IMR-90 (cell line): ENCODE data around the gene LGALS3. TPM values are rescaled to one million over a fixed set of nuclear protein-coding genes. Genes with fewer than 3 reads are reported as not detected.
A peak's percentile ranks its signal among the peaks of the same experiment; 100 is the strongest.

ENCODE experiments used
- ATAC-seq: fragments of 200-7000 bp; cut with Tn5 transposase; 2 replicates; pipeline ENCODE4 v1.9.1; 2020; ENCODE audit warnings: low read depth, mild to moderate bottlenecking, moderate library complexity
- BruUV-seq: library from RNA; stranded (reverse); fragments of 400-500 nt; replicated peaks from 2 replicates; lab custom pipeline; 2021; lab: Mats Ljungman, UMichigan
- CTCF ChIA-PET: fragments of 300-600 bp; formaldehyde crosslinking; extraction: SDS; loops from one replicate; lab custom pipeline; 2021; ENCODE audit warnings: antibody characterized with exemption; lab: Yijun Ruan, JAX
- POLR2A ChIA-PET: fragments of 300-600 bp; sonication (Branson Sonifier 250); formaldehyde crosslinking; loops from one replicate; lab custom pipeline; 2022; ENCODE audit warnings: antibody characterized with exemption; ENCODE audit not compliant: unreplicated experiment; lab: Charles Lee
- DNase-seq: peaks from one replicate; pipeline ENCODE4 v3.0.0; 2013
- H2AFZ ChIP-seq: replicated peaks from 2 replicates; pipeline ENCODE3; 2013; ENCODE audit warnings: low read length, mild to moderate bottlenecking; ENCODE audit not compliant: poor library complexity
- H2AK5ac ChIP-seq: 2 replicates; pipeline ENCODE4 v1.6.1; 2013; ENCODE audit warnings: low read depth, low read length, inconsistent platforms
- H2AK9ac ChIP-seq: replicated peaks from 2 replicates; pipeline ENCODE3; 2013; ENCODE audit warnings: mild to moderate bottlenecking, low read depth, low read length, moderate library complexity; ENCODE audit not compliant: poor library complexity
- H2BK120ac ChIP-seq: 2 replicates; pipeline ENCODE4 v1.6.1; 2013; ENCODE audit warnings: low read depth, low read length, inconsistent platforms
- H2BK15ac ChIP-seq: 3 replicates; pipeline ENCODE4 v1.6.1; 2013; ENCODE audit warnings: low read depth, low read length, inconsistent platforms
- H2BK20ac ChIP-seq: 2 replicates; pipeline ENCODE4 v1.6.1; 2013; ENCODE audit warnings: low read depth, mild to moderate bottlenecking, inconsistent platforms, low read length, moderate library complexity
- H2BK5ac ChIP-seq: 2 replicates; pipeline ENCODE4 v1.6.1; 2013; ENCODE audit warnings: mild to moderate bottlenecking, low read depth, low read length, inconsistent platforms; ENCODE audit not compliant: poor library complexity, severe bottlenecking
- H3K14ac ChIP-seq: replicated peaks from 2 replicates; pipeline ENCODE4 v1.6.1; 2013; ENCODE audit warnings: low read depth, low read length, inconsistent platforms
- H3K18ac ChIP-seq: 2 replicates; pipeline ENCODE4 v1.6.1; 2013; ENCODE audit warnings: low read depth, low read length, control low read depth
- H3K23ac ChIP-seq: 2 replicates; pipeline ENCODE4 v1.6.1; 2013; ENCODE audit warnings: low read depth, low read length, inconsistent platforms
- H3K27ac ChIP-seq: 2 replicates; pipeline ENCODE4 v1.5.1; 2013; ENCODE audit warnings: mild to moderate bottlenecking, control low read depth, low read length; ENCODE audit not compliant: insufficient read depth
- H3K27me3 ChIP-seq: 2 replicates; pipeline ENCODE4 v1.6.1; 2013; ENCODE audit warnings: low read length; ENCODE audit not compliant: control insufficient read depth, insufficient read depth
- H3K36me3 ChIP-seq: 2 replicates; pipeline ENCODE4 v1.6.1; 2013; ENCODE audit warnings: low read length, mixed read lengths; ENCODE audit not compliant: control insufficient read depth, insufficient read depth
- H3K4ac ChIP-seq: 2 replicates; pipeline ENCODE4 v1.6.1; 2013; ENCODE audit warnings: low read depth, low read length, inconsistent platforms
- H3K4me1 ChIP-seq: 2 replicates; pipeline ENCODE4 v1.6.1; 2013; ENCODE audit warnings: low read length, mixed read lengths; ENCODE audit not compliant: control insufficient read depth, insufficient read depth
- H3K4me2 ChIP-seq: 2 replicates; pipeline ENCODE4 v1.6.1; 2013; ENCODE audit warnings: low read depth, mild to moderate bottlenecking, control low read depth, low read length, moderate library complexity
- H3K4me3 ChIP-seq: 2 replicates; pipeline ENCODE4 v1.5.1; 2013; ENCODE audit warnings: low read depth, mild to moderate bottlenecking, control low read depth, low read length, moderate library complexity; ENCODE audit not compliant: insufficient read depth
- H3K56ac ChIP-seq: 2 replicates; pipeline ENCODE4 v1.6.1; 2013; ENCODE audit warnings: low read length, inconsistent platforms; ENCODE audit not compliant: insufficient read depth; ENCODE audit errors: extremely low read depth
- H3K79me1 ChIP-seq, 2 experiments: 2 replicates each; pipeline ENCODE4 v1.6.1; 2013; ENCODE audit warnings: low read length in 2 of 2, inconsistent platforms in 1 of 2, low read depth in 1 of 2
- H3K9ac ChIP-seq: 2 replicates; pipeline ENCODE4 v1.6.1; 2013; ENCODE audit warnings: low read depth, low read length, control low read depth
- H3K9me1 ChIP-seq: 2 replicates; pipeline ENCODE4 v1.6.1; 2013; ENCODE audit warnings: low read length, inconsistent platforms; ENCODE audit not compliant: insufficient read depth
- H3K9me3 ChIP-seq: 2 replicates; pipeline ENCODE4 v1.6.1; 2013; ENCODE audit warnings: low read length; ENCODE audit not compliant: control insufficient read depth, insufficient read depth
- H4K20me1 ChIP-seq: 2 replicates; pipeline ENCODE4 v1.6.1; 2013; ENCODE audit warnings: low read length, inconsistent platforms; ENCODE audit not compliant: insufficient read depth
- H4K5ac ChIP-seq: 2 replicates; pipeline ENCODE4 v1.6.1; 2013; ENCODE audit warnings: mild to moderate bottlenecking, low read depth, low read length, control low read depth
- H4K8ac ChIP-seq, 2 experiments: 2 replicates each; pipeline ENCODE4 v1.6.1; 2013; ENCODE audit warnings: low read depth in 2 of 2, low read length in 2 of 2, control low read depth in 1 of 2, inconsistent platforms in 1 of 2
- H4K91ac ChIP-seq: 2 replicates; pipeline ENCODE4 v1.6.1; 2013; ENCODE audit warnings: low read depth, low read length, inconsistent platforms; ENCODE audit not compliant: insufficient read depth
- CHD1 ChIP-seq: IDR thresholded peaks from 2 replicates; pipeline ENCODE4 v1.6.1; 2012; ENCODE audit warnings: low read depth, low read length, improper control_type of control experiment
- FOS ChIP-seq: fragments of 150-350 bp; IDR thresholded peaks from 2 replicates; pipeline ENCODE4 v1.6.1; 2016; ENCODE audit warnings: low read depth, low read length
- MXI1 ChIP-seq: IDR thresholded peaks from 2 replicates; pipeline ENCODE4 v1.6.1; 2012; ENCODE audit warnings: low read depth, mild to moderate bottlenecking, low read length, moderate library complexity, borderline replicate concordance
- POLR2A ChIP-seq: IDR thresholded peaks from 2 replicates; pipeline ENCODE4 v1.6.1; 2012; ENCODE audit warnings: mild to moderate bottlenecking, low read depth, low read length
- RAD21 ChIP-seq: IDR thresholded peaks from 2 replicates; pipeline ENCODE4 v1.6.1; 2012; ENCODE audit warnings: low read length, improper control_type of control experiment
- WGBS, 2 experiments: methylation state at CpG; one replicate each; pipeline versions ENCODE4 v1.1.5 to v1.1.7; 2013; ENCODE audit warnings: missing lambda C conversion rate in 2 of 2; ENCODE audit not compliant: insufficient read length in 1 of 2; ENCODE audit errors: extremely low coverage in 2 of 2; 5-methylcytosine and 5-hydroxymethylcytosine counted together
- dilution Hi-C: fragments of 300-500 bp; cut with HindIII; formaldehyde crosslinking; loops from one replicate; pipeline ENCODE4 v1.14.3; 2018; ENCODE audit warnings: low sequenced_read_pairs; ENCODE audit not compliant: unreplicated experiment
- in situ Hi-C: fragments of 300-500 bp; cut with MboI; formaldehyde crosslinking; loops from 3 replicates; pipeline ENCODE4 v1.14.3; 2019; ENCODE audit warnings: low sequenced_read_pairs, inconsistent platforms, mixed read lengths
- intact Hi-C: fragments of 100-400 bp; cut with micrococcal nuclease; formaldehyde crosslinking; loops from 2 replicates; pipeline ENCODE4 v1.10.0; 2022
- polyA plus RNA-seq, 3 experiments: library from polyadenylated mRNA; depleted of rRNA; stranded (reverse); fragments of >200 nt; gene quantifications; 2 replicates each; pipeline ENCODE4 v1.2.3, GENCODE V29; 2012; ENCODE audit warnings: low replicate concordance in 1 of 3
- total RNA-seq: library from RNA; depleted of rRNA; stranded (reverse); fragments of >200 nt; gene quantifications from 2 replicates; pipeline ENCODE4 v1.2.3, GENCODE V29; 2012
- TF ChIP-seq, protein P1 (sequence below): conservative IDR thresholded peaks from 2 replicates; pipeline ENCODE4 v1.5.1; 2012; ENCODE audit warnings: mild to moderate bottlenecking, low read depth, low read length, improper control_type of control experiment

LGALS3 gene
- total and polyA plus RNA-seq, 2 of the 4 experiments (the other 2 are of a cell fraction), result 84.4 to 171 TPM

DNA sequence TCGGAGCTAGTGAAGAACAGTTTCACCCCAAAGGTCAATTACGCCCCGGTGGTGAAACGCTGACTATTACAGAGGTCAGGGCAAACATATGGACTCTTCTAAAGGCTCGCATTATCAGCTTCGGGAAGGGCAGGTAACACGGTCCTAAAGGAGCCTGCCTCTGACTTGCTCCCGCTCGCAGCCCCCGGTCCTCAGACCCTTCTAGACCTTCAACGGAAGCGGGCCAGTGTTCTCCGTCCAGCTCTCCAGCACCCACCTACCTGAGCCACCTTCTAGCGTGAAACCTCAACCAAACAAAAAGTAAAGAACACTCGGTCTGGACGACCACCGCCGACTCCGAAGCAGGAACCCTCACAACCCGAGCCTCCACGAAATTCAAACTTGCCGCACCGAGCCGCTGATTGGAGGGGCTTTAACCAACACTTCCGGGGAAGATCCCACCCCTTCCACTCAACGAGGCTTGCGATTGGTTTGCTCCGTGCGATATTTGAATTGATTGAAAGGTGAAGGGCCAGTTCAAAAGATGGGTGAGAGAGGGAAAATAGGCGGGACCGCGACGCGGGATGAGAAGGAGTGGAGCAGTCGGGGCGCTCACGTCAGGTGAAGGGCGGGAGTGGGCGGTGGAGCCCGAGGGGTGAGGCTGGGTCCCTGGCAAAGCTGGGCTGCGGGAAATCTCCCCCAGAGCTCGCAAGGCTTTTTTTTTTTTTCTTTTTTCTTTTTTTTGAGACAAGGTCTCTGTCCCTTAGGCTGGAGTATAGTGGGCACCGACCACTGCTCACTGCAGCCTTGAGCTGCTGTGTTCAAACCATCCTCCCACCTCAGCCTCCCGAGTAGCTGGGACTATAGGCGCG lies 62.4 kb downstream of the LGALS3 start, which contains the start of gene DLGAP5:
DLGAP5 (minus strand) TSS at position 383 of the 851 bp plus-strand sequence. CDS start 2,406 bp downstream, outside the sequence.
- dilution Hi-C loops (no loop called here), in situ Hi-C loops (no loop called here), intact Hi-C loops (loop anchor here (1.0 kb wide), 1 partner anchor 102 kb away; no protein-coding TSS in a partner anchor)
- Histone ChIP-seq H3K4ac (peak within 1 kb of the TSS; percentile 62), H3K27me3 (no peaks in the 10 kb centered on the region), H3K9me1 (no peaks in the 10 kb centered on the region; the same call in 1 of the 2 replicates), H3K4me1 (no peaks in the 10 kb centered on the region), H3K23ac (peak within 1 kb of the TSS; percentile 53), H3K36me3 (no peaks in the 10 kb centered on the region), H2AK9ac (peak within 1 kb of the TSS; percentile 70), H3K4me2 (peak within 1 kb of the TSS; percentile 66), H2BK120ac (peak within 1 kb of the TSS; percentile 29; the same call in 1 of the 2 replicates), H2AK5ac (peak within 1 kb of the TSS; percentile 54; the same call in 1 of the 2 replicates), H4K20me1 (no peaks in the 10 kb centered on the region), H3K4me3 (peak within 1 kb of the TSS; percentile 52), H3K14ac (peak within 1 kb of the TSS; percentile 66), H2BK5ac (peak within 1 kb of the TSS; percentile 32), H3K18ac (no peak within 1 kb of the TSS), H2BK15ac (0 out of 3 replicates have a peak within 1 kb of the TSS, but pooled peaks have one; percentile 10), H3K27ac (peak within 1 kb of the TSS; percentile 40), H4K91ac (peak within 1 kb of the TSS; percentile 73), H4K5ac (peak within 1 kb of the TSS; percentile 40), H2BK20ac (no peak within 1 kb of the TSS), H3K79me1 (peaks cover 16 to 31% of the 10 kb centered on the region in 2 experiments), H4K8ac (peak within 1 kb of the TSS; percentile 68 to 82), H3K9me3 (no peaks in the 10 kb centered on the region), H3K9ac (peak within 1 kb of the TSS; percentile 33), H3K56ac (peak within 1 kb of the TSS; percentile 68), H2AFZ (peak within 1 kb of the TSS; percentile 93)
- TSS peak; percentile 82 for BruUV-seq
- 8% methylated on average over 16 of the region's 46 CpGs; no CpG with 5 or more reads in 1 of the 2 experiments for WGBS, 2 experiments
- DNase-seq (peak; percentile 94), ATAC-seq (peak; percentile 98)
- ChIA-PET POLR2A (no interaction called here), CTCF (no interaction called here)
- TF ChIP-seq CHD1, result no peak
- 0 out of 2 replicates have a peak, but pooled peaks have one; percentile 35 for TF ChIP-seq POLR2A
- peak; percentile 88 for TF ChIP-seq MXI1
- TF ChIP-seq RAD21, result no peak
- TF ChIP-seq, protein P1, sequence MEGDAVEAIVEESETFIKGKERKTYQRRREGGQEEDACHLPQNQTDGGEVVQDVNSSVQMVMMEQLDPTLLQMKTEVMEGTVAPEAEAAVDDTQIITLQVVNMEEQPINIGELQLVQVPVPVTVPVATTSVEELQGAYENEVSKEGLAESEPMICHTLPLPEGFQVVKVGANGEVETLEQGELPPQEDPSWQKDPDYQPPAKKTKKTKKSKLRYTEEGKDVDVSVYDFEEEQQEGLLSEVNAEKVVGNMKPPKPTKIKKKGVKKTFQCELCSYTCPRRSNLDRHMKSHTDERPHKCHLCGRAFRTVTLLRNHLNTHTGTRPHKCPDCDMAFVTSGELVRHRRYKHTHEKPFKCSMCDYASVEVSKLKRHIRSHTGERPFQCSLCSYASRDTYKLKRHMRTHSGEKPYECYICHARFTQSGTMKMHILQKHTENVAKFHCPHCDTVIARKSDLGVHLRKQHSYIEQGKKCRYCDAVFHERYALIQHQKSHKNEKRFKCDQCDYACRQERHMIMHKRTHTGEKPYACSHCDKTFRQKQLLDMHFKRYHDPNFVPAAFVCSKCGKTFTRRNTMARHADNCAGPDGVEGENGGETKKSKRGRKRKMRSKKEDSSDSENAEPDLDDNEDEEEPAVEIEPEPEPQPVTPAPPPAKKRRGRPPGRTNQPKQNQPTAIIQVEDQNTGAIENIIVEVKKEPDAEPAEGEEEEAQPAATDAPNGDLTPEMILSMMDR, result no peak
- peak; percentile 16; the same call in 1 of the 2 replicates for TF ChIP-seq FOS
